ENCODE measurements around the gene LRRC27.

GRCh38 chr10:132383751-132384196, 51.8 kb downstream of the LRRC27 start:
- TF ChIP-seq EZH2phosphoT487 (IDR thresholded peaks at IDR 0.05; ENCODE audit: borderline replicate concordance, low read length) = no peak
- no peak for TF ChIP-seq CTCF (conservative IDR thresholded peaks at IDR 0.05; ENCODE audit: low read depth, low read length)
